GM10248 (cell line): Measurements from ENCODE around the gene RGS9.

Experiments used
- CTCF ChIA-PET: fragments of 300-600 bp; sonication (Branson Sonifier 250); formaldehyde crosslinking; extraction: SDS; loops from one replicate; lab custom pipeline; 2021; ENCODE audit warnings: antibody characterized with exemption; lab: Yijun Ruan, JAX
- POLR2A ChIA-PET: fragments of 350-650 bp; sonication (Branson Sonifier 250); formaldehyde crosslinking; extraction: SDS; loops from one replicate; lab custom pipeline; 2020; ENCODE audit warnings: antibody characterized with exemption; lab: Yijun Ruan, JAX
- DNase-seq: peaks from one replicate; pipeline ENCODE4 v3.0.0; 2012; ENCODE audit errors: extremely low spot score
- TF ChIP-seq, protein P1 (sequence below): IDR thresholded peaks from 2 replicates; pipeline ENCODE4 v1.5.1; 2012; ENCODE audit warnings: mild to moderate bottlenecking, low read depth; ENCODE audit errors: extremely low read depth, missing control alignments, control extremely low read depth

The RGS9 gene

GRCh38 chr17:65158622-65159021, 21.5 kb downstream of the RGS9 start:
- POLR2A ChIA-PET: no interaction called here
- no peak for DNase-seq
- CTCF ChIA-PET: no interaction called here
- TF ChIP-seq, protein P1, sequence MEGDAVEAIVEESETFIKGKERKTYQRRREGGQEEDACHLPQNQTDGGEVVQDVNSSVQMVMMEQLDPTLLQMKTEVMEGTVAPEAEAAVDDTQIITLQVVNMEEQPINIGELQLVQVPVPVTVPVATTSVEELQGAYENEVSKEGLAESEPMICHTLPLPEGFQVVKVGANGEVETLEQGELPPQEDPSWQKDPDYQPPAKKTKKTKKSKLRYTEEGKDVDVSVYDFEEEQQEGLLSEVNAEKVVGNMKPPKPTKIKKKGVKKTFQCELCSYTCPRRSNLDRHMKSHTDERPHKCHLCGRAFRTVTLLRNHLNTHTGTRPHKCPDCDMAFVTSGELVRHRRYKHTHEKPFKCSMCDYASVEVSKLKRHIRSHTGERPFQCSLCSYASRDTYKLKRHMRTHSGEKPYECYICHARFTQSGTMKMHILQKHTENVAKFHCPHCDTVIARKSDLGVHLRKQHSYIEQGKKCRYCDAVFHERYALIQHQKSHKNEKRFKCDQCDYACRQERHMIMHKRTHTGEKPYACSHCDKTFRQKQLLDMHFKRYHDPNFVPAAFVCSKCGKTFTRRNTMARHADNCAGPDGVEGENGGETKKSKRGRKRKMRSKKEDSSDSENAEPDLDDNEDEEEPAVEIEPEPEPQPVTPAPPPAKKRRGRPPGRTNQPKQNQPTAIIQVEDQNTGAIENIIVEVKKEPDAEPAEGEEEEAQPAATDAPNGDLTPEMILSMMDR: no peak

DNA sequence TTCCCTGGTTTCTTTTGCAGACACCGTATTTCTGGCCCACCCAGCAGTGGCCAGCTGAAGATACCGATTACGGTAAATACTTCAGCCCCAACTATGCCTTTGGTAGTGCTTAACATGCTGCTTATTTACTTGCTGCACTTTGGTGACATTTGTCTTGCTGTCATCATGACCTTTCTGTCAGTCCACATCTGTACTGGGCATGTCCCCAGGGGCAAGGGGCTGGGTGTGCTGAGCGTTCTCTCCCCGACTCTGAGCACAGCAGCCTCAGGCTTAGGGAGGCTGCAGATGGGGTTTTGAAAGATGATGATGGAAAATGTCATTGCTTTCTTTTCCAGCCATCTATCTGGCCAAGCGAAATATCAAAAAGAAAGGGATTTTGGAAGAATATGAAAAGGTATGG, 23.3 kb downstream of the RGS9 start:
- TF ChIP-seq, protein P1: no peak
- CTCF ChIA-PET: no interaction called here
- POLR2A ChIA-PET: no interaction called here
- no peak for DNase-seq

- ChIA-PET POLR2A (interaction anchor here (0.8 kb wide), 1 partner anchor 17 kb away, joined by 3 read pairs; no protein-coding TSS in a partner anchor), CTCF (interaction anchor here (1.1 to 2.5 kb wide), 2 partner anchors 9 to 27 kb away, joined by 6 to 11 read pairs; partner anchors contain the start of gene RGS9)
- TF ChIP-seq, protein P1: no peak
- peak; percentile 65 for DNase-seq
Observed at GRCh38 chr17:65163990-65164495, 26.9 kb downstream of the RGS9 start.

DNA sequence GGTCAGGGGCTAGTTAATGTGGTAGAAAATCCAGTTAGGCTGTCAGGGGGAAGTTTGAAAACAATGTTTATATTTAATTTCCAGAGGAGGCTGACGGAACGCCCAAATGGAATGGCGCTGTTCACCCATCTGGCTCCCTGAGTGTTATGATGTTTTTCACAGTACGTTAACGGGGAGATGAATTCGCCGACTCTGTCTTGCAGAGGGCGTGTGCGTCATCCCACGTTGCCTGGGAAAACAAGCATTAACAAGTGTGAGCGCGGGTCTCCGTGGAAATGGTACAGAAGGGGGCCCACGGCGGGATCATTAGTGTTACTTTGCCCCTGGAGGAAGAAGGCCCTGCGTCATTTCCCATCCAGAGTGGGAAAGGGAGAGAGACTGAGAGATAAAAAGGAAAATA, 29.6 kb downstream of the RGS9 start:
- TF ChIP-seq, protein P1: no peak
- ChIA-PET CTCF (interaction anchor here (1.0 kb wide), 1 partner anchor 9 kb away, joined by 3 read pairs; no protein-coding TSS in a partner anchor), POLR2A (no interaction called here)
- DNase-seq: no peak

- ChIA-PET POLR2A (no interaction called here), CTCF (no interaction called here)
- DNase-seq: no peak
- TF ChIP-seq, protein P1: no peak
Observed at GRCh38 chr17:65167566-65167965, 30.4 kb downstream of the RGS9 start.

GRCh38 chr17:65169691-65170090, 32.5 kb downstream of the RGS9 start:
- DNase-seq: no peak
- ChIA-PET POLR2A (no interaction called here), CTCF (interaction anchor here (1.3 to 1.7 kb wide), 3 partner anchors 8 to 33 kb away, joined by 4 to 7 read pairs (median 6); partner anchors contain the start of gene RGS9)
- TF ChIP-seq, protein P1: no peak
